Neutrophil (primary cell): Measurements from ENCODE around the gene PHKB.
A peak's percentile ranks its signal among the peaks of the same experiment; 100 is the strongest.

Experiments
- H3K27ac ChIP-seq: fragments of 200-600 bp; sonication (generic); 2 replicates; pipeline ENCODE4 v1.5.1; 2016; ENCODE audit warnings: mild to moderate bottlenecking, moderate library complexity
- H3K27me3 ChIP-seq: fragments of 200-600 bp; sonication (generic); 2 replicates; pipeline ENCODE4 v1.6.0; 2016; ENCODE audit warnings: mild to moderate bottlenecking
- H3K36me3 ChIP-seq: fragments of 200-600 bp; sonication (generic); 2 replicates; pipeline ENCODE4 v1.5.1; 2017
- H3K4me1 ChIP-seq, 2 experiments: fragments of 200-600 bp in 1 of 2; sonication (generic) in 1 of 2; 1 replicate in 1 of 2; 2 replicates in 1 of 2; pipeline versions ENCODE4 v1.5.1 to v1.6.1; 2013 to 2016; ENCODE audit warnings: low read depth in 1 of 2, low read length in 1 of 2, mild to moderate bottlenecking in 1 of 2, moderate library complexity in 1 of 2; ENCODE audit not compliant: control insufficient read depth in 1 of 2, insufficient read depth in 1 of 2
- H3K4me3 ChIP-seq, 2 experiments: fragments of 200-600 bp in 1 of 2; sonication (generic) in 1 of 2; 1 replicate in 1 of 2; 2 replicates in 1 of 2; pipeline ENCODE4 v1.5.1; 2013 to 2016; ENCODE audit warnings: low read depth in 1 of 2, low read length in 1 of 2, mild to moderate bottlenecking in 1 of 2, moderate library complexity in 1 of 2
- H3K9me3 ChIP-seq: fragments of 200-600 bp; sonication (generic); 2 replicates; pipeline ENCODE4 v1.5.1; 2016
- CTCF ChIP-seq: fragments of 200-600 bp; sonication (generic); IDR thresholded peaks from 2 replicates; pipeline ENCODE4 v1.5.1; 2016; ENCODE audit warnings: antibody characterized with exemption

The PHKB gene

DNA sequence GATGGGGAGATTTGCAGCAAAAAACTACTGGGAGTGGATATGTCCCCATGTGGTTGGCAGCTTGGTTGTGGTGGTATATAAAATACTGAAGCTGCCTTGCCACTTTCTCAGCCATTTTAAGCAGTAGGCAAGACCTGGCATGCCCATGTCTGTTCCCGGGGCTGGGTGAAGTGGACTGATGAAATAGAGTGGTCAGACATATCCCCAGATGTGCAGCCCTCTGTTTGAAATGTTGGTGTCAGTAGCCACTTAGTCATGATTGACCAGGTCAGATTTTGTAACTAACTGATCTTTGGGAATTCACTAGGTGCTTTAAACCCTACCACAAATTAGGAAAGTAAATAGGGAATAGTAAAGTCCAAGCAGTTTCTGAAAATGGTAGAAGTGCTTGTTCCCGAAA lies 151.6 kb downstream of the PHKB start:
- H3K9me3 ChIP-seq, result no peaks in the 10 kb centered on the region
- TF ChIP-seq CTCF, result no peak
- peaks cover 49 to 58% of the 10 kb centered on the region in 2 experiments for H3K4me1 ChIP-seq
- H3K27me3 ChIP-seq, result no peaks in the 10 kb centered on the region
- no peaks in the 10 kb centered on the region for H3K36me3 ChIP-seq
- H3K27ac ChIP-seq, result peak overlapping the region; percentile 75
- no peak overlapping the region for H3K4me3 ChIP-seq

DNA sequence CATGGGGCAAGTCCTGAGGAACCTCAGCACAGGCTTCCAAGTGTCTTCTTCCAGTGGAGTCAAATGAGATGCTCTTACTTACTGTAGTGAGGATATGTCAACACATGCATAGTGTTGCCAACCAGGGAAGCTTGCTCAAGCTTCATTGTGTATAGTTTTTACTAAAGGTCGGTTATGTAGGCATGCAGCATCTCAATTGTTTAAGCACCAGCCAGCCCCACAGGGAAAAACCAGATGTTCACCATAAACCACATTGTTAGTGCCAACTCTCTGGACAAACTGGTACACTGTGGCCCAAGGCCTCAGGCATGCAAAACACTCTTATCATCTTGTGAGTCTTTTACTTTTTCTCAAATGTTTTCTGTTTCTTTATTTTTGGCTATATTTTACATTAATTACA lies 152.1 kb downstream of the PHKB start:
- Histone ChIP-seq H3K9me3 (no peaks in the 10 kb centered on the region), H3K36me3 (no peaks in the 10 kb centered on the region), H3K4me3 (no peak overlapping the region), H3K27me3 (no peaks in the 10 kb centered on the region), H3K4me1 (peaks cover 55 to 64% of the 10 kb centered on the region in 2 experiments), H3K27ac (peak overlapping the region; percentile 75)
- no peak for TF ChIP-seq CTCF

- Histone ChIP-seq H3K4me3 (no peak overlapping the region), H3K36me3 (no peaks in the 10 kb centered on the region), H3K9me3 (no peaks in the 10 kb centered on the region), H3K4me1 (peaks cover 52 to 56% of the 10 kb centered on the region in 2 experiments), H3K27me3 (no peaks in the 10 kb centered on the region), H3K27ac (no peak overlapping the region)
- no peak for TF ChIP-seq CTCF
Measured at GRCh38 chr16:47617732-47618131, 156.6 kb downstream of the PHKB start.

GRCh38 chr16:47622451-47623176 lies 161.5 kb downstream of the PHKB start:
- Histone ChIP-seq H3K4me3 (no peak overlapping the region), H3K4me1 (peaks cover 32 to 45% of the 10 kb centered on the region in 2 experiments), H3K27me3 (no peaks in the 10 kb centered on the region), H3K9me3 (no peaks in the 10 kb centered on the region), H3K27ac (no peak overlapping the region), H3K36me3 (no peaks in the 10 kb centered on the region)
- TF ChIP-seq CTCF, result no peak

DNA sequence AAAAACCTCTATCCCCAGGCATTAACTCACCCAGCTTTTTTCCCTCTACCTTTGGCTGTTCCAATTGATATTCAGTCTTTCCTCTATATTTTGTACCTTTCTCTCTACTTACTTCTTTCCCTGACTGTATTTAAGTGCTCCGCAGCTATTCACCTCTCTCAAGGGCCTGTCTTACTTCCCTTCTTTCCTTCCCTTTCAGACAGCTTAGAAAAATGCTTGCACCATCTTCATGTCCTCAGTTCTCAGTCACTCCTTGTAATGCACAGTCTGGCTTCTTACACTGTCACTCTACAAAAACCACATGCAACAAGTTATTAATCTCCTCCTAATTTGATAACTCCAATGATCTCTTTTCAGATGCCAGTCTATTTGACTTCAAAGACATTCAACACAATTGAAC lies 163.4 kb downstream of the PHKB start:
- no peak for TF ChIP-seq CTCF
- peak overlapping the region; percentile 68 for H3K27ac ChIP-seq

More for the DNA sequence above, 163.4 kb downstream of the PHKB start:
- no peaks in the 10 kb centered on the region for H3K36me3 ChIP-seq
- no peaks in the 10 kb centered on the region for H3K9me3 ChIP-seq
- no peaks in the 10 kb centered on the region for H3K27me3 ChIP-seq
- no peak overlapping the region for H3K4me3 ChIP-seq
- H3K4me1 ChIP-seq, result peaks cover 13 to 27% of the 10 kb centered on the region in 2 experiments
